ENCODE measurements around the gene CAT.

The CAT gene

DNA sequence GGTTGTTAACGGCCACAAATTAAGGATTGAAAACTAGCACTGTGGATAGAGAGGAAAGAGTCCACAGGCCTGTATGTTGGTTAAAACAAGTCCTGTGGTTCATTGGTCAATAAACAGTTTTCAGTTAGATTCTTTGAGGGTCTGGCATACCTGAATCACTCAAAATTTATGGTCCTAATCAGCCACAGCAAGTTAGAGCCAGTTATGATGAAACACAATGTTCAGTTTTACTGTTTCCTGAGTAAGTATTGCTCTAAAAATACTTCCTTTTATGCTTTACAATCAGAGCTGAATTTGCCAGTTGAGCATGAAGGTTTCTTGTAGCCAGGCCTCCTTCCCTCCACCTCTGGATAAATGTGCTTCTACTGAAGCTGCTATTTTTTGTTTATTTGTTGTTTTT lies 12.9 kb upstream of the CAT start:
- DNase-seq: no peak

DNA sequence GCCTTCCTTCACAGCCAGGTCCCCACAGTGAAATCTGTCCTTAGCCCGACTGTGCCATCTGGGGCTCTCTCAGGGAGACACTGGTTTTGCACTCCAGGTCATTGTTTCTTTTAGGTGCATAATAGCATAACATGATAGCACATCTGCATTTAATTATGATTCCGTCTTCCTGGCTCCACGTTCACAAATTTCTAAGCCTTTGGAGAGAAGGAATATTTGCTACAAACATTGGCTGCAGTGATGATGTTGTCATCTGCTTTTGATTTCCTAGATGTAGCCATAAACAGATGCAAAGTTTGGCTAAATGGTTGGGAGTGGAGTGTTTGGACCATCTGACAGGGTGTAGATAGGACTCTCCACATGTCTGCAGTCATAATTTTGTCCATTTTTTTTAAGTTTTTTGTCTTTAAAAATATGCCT lies 12.0 kb upstream of the CAT start:
- DNase-seq: no peak

DNA sequence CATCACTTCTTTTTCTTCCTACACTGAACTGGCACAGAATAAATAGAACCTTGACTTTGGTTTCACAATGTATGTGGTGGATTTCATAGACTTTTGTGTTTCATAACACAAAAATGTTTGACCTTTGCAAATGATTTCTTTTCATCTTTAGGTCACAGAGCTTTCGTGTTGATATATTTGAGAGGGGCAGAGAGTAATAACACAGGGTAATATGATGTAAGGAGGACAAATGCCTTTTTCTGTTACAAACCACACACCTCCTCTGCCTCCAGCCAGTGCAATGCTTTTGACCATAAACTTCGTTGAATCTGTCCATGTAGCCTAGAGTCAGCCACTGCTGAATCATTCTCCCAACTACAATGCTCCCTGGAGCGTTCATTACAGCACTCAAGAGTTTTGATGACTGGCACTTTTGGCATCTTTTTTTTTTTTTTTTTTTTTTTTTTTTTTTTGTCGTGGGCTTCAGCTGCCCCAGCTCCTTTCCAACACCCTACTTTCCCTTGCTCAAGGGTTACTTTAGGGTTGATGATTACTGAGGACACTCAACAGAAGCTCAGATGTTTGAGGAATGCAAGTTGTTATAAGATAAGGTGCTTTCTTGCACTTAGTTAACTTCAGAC lies 11.4 kb upstream of the CAT start:
- DNase-seq: no peak

DNA sequence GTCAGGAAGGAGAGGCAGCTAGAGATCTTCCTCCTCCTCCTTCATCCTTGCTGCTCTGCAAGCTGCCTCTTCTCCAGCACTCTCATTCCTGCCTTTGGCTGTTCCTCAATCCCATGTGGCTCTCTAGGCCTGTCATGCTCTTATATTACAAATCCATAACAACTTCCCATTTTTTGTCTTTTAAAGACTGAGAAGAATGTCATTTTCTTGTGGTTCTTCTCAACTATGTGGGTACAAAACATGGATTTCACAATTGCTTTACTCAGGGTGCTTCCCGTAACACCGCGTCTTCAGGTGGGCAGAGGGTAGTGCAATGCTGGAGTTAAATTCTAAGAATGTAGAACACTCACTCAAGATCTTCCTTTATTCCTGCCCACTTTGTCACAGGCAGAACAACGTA lies 6.8 kb upstream of the CAT start:
- DNase-seq: no peak

DNA sequence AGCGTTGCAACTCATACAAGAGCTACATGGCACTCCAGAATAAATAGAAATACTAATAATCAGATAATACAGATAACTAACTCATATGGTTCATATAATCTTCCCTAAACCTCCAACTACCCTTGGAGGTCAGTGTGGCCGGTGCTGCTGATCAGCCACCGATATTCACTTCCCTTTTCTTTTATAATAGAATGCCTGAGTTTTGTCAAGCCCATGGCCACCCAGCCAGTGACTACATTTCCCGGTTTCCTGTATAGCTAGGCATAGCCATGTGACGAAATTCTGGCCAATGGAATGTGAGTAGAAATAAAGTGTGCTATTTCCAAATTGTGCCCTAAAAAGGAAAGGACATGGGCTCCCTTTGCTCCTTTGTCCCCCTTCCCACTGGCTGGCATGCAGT lies 5.9 kb upstream of the CAT start:
- no peak for DNase-seq

DNA sequence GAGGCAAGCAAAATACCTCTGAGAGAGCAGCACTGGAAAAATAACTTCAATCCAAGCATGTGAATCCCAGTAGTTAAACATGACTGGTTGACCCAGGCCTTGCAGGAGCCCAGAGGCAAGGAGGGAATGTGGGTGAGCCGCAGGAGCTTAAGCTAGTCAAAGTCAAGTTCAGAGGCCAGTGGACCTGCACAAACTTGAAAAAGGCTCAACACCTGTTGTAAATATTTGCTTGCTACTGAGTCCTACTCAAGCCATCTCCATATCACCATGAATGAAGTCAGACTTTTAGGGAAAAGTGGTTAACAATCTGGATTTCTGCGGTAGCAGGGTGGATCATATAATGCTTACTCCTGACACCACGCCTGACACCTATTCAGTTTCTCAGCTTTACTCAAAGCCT lies 4.8 kb upstream of the CAT start:
- no peak for DNase-seq

DNA sequence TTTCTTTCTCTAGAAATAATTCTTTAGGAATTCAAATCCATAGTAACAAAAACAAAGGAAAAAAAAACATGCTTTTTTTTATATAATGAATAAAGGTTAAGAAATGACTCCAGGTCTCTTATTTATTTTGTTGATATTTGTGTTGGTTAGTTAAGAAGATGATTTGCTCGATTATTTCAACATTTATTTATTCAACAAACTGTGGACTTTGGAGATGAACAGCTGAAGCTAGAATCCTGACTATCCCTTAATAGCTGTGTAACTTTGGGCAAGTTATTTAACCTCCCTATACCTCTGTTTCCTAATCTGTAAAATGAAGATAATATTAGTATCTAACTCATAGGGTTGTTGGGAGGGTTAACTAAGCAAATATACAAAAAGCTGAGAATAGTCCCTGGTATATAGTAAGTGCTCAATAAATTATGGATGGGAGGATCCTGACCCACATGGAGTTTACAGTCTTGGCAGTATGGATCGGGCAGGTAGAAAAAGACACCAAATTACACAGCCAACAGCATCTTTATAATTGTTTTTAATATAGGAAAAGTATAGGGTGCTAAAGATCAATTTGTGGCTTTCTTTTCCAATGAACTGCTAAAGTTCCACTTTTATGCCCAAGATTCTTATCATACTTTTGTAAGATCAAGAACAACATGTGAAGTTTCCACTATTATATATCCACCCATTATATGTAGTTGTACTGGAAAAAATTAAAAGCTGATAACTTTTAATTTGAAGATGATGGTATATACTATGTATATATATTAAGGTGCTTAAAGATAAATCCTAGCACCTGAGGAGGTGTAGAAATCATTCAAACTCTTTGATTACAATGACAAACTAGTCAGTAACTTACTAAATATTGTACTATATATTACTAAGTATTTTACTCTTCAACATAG lies 1.3 kb upstream of the CAT start:
- no peak for DNase-seq

DNA sequence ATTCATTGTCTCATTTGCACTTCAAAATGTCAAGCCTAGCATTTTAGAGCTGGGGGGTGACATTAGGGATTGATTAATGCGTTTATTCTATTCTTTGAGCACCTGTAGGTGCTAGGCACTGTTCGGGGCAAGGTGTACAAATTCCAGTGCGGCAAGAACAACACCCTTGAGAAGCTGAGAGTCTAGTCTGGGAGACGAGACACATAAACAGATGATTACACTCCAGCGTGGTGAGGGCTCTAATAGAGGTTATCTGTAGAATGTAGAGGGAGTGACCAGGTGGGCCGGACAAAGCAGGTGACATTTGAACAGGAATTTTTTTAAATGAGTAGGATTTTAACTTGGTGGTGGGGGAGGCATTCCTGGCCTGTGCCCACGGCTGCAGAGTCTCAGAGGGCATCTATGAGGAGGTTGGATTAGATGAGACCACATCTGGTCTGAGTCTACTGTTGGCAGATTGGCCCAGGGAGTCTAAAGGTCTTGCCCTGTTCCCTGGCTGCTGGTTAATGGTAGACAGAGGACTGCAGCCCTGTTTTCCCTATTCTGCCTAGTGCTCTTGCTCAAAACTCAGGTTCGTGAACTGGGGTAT lies 970 bp downstream of the CAT start:
- no peak for DNase-seq

DNA sequence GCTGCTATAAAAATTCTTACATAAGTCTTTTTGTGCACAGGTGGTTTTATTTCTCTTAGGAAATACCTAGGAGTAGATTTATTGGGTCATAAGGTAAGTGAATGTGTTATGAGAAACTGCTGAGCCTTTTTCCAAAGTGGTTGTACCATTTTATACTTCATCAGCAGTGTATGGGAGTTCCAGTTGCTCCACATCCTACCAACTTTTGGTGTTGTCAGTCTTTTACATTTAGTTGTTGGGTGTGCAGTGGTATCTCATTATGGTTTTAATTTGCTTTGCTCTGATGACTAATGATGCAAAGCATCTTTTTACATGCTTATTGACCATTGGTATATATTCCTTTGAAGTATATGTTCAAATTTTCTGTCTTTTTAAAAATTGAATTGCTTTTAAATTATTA lies 3.1 kb downstream of the CAT start:
- no peak for DNase-seq

DNA sequence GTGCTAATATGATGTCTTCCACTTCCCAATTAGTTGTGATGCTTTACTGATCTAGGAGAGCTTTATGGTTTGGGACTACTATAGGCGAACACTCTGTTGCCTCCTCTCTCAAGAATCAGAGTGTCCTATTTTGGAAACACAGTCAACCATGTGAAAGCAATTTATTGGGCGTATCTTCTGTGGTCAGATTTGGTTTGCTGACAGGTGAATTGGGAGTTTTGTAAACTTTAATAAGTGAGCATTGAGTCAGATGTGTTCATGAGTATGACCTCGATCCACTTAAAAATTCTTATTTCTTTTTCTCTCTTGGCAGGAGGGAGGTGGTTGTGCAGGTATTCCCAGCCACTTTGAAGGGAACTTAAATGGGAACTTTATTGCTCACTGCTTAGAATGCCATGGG lies 4.4 kb downstream of the CAT start:
- no peak for DNase-seq

DNA sequence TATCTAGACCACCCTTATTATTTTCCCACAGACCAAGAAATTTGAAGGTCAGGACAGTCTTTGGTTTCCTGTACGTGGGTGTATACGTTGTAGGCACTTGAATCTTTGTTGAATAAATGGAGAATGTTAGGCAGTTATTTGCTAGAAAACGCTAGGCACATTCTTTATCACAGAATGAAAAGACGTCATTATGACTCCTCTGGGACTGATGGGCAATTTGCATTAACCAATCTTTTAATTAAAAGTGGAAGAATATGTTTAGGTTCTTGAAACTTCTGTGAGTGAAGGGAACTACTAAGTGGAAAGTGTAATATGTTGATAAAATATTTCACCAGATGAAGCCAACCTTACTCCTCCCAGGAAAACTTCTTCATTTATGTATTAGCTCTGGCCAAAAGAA lies 5.7 kb downstream of the CAT start:
- no peak for DNase-seq

DNA sequence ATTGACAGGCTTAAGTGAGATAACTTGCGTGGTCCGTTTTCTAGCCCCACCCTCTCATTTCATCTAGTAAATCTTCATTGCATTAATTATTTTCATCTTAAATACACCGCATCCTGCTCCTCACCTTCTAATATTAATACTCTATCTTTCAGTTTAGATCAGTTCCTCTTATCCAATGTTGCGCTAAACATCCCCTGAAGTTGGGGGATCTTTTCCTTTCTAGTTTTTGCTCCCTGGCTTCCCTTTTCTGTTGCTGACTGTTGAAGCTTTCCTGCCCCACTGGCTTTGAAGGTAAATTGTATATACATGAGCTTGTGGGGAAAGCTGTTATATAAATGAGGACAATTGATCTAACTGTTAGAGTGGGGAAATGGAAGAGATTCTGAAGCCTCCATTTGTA lies 7.2 kb downstream of the CAT start:
- DNase-seq: no peak

DNA sequence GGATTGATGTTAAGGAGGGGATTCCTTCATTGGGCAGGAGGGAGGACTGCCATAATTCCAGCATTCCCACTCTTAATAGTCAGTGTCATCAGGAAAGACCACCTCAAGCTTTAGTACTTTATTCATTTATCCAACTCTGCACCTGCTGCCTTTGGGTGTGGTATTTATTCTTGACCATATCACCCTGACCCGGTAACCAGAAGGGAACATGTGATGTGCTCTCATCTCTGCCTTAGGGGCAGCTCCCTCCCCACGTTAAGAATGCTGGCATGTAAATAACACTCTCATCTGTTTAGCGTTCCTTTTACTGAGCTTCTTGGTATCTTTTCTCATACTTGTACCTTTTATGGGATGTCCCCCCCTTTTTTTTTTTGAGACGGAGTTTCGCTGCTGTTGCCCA lies 7.7 kb downstream of the CAT start:
- no peak for DNase-seq

DNA sequence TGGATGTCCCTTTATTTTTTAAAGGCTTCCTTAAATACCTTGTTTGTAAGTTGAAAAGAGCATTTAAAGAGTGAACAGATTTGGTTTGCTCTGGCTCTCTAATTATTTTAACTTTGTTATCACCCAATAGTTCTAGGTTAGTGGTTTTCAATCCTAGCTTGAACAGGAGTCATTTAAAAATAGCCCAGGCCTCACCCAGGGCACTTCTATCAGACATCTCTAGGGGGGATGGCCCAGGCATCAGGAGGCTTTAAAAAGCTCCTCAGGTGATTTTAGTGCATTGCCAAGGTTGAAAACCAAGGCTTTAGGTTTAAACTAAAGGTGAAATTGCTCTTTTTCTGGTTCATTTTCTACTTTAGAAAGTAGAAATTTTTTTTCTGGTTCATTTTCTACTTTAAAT lies 8.3 kb downstream of the CAT start:
- DNase-seq: no peak

DNA sequence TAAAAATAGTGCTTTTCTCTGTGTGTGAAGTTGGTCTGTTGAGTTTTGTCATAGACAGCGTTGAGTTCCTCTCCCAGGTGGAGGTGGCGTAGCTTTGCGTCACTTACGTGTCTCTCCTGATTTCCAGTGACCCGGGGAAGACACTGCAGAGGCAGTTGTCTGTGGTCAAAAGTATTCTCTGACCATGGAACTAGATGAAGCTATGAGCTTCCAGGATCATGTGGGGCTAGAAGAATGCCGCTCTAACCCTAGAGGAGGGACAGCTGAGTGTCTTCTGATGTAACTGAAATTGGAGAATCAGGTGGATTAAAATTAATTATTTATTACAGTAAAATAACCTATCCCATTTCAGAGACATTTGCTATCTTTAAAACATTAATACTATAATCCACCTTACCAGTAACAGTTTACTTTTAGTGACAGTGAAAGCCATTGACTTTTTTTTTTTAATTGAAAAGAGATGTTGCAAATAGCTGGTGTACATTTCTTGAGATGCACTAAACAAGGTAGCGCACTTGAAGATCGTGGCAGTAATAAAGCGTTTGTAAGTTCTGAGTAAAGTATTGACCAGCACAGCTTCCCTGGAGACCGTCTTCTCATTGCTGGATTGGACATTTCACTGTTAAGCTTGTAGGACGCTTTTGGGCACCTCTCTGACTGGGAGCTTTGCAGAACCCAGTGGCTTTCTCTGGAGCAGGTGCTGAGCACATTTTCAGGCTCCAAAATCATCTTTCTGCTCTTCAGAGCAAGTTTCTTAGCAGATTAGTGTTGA lies 9.7 kb downstream of the CAT start:
- DNase-seq: no peak

DNA sequence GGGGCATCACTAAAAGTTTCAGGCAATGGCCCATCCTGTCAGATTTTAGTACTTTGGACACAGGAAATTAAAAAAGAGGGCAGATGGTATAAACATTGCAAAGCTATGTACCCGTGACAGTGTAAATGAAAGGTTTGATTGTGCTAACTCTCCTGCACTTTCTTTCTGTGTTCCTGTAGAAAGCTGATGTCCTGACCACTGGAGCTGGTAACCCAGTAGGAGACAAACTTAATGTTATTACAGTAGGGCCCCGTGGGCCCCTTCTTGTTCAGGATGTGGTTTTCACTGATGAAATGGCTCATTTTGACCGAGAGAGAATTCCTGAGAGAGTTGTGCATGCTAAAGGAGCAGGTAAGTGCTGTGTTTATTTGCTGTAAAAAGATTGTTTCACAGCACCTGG lies 10.3 kb downstream of the CAT start:
- no peak for DNase-seq

DNA sequence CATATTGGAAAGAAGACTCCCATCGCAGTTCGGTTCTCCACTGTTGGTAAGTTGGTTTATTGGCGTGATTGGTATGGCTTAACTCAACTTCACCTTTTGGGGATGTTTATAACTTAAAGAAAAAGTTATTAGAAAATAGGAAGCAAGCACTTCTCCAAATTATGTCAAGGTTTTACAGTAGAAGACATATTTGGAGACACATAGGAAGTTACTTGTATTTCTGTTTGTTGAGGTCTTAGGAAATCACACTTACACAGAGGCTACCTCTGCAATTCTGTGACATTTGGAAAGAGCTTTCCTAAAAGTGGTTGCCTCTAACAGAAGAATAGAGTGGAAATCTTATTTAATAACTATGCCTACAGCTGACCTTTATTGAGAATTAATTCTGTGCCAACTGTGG lies 12.3 kb downstream of the CAT start:
- DNase-seq: no peak

DNA sequence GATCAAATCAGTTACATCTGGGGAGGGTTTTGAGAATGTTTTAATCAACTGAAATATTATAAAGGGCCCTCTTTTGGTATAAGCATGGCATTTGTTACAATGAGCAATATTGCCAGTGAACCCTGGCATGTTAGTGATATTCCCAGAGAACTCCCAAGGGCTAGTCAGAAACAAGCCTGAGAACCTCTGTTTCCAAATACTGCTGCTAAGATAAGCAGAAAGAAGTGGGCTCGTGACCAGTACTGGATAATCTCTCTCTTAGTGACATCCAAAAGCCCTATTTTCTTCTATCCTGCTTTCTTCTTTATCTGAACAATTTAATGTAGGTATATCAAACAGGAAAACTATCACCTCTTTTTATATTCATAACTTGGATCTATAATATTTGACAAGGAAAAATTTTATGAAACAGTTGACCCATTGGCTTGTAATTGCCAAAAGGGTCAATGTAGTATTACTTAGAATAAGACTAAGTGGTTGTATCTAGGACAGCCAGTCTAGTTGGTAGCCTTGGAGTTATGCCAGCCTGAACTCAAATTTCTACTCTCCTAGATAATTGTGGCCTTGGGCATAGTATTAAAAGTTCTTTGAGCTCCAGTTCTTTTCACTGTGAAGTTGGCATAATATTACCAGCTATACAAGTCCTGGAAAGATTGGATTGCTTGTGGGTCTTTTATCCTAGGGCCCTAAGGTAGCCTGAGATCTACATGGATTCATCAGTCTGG lies 15.7 kb downstream of the CAT start:
- no peak for DNase-seq

DNA sequence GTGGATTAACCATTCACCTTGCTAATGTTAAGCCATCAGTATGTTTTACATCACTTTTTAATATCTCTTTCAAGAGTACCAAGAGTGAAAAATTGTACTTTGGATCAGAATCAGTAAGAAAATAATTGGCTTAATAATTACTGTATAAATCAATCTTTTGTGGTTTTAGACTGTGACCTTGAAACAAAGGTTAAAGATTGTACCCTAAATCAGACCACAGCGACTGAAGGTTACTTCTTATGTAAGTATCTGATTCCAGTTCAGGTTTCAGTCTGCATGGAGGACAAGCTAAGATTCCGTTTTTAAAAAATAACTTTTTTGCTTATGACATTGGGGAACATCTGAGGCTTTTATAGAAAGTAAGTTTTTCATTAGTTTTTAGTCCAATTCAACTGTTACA lies 18.9 kb downstream of the CAT start:
- no peak for DNase-seq

DNA sequence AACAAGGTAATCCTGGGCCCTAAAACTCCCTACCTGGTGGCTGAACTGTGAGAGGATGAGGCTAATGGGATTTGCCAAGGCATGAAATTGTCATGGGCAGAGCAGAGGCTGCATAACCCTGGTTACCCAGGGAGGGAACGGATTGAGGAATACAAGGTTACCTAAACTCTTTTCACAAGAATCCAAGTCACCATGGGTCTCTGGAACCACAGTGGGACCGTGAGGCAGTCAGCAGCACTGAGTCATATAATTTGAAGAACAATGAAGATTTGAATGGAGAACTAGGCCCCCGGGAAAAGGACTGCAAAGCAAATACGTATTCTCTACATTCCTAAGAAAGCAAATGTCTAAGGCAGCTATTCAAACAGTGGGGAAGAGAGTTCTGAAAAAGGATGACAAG lies 19.8 kb downstream of the CAT start:
- no peak for DNase-seq

DNA sequence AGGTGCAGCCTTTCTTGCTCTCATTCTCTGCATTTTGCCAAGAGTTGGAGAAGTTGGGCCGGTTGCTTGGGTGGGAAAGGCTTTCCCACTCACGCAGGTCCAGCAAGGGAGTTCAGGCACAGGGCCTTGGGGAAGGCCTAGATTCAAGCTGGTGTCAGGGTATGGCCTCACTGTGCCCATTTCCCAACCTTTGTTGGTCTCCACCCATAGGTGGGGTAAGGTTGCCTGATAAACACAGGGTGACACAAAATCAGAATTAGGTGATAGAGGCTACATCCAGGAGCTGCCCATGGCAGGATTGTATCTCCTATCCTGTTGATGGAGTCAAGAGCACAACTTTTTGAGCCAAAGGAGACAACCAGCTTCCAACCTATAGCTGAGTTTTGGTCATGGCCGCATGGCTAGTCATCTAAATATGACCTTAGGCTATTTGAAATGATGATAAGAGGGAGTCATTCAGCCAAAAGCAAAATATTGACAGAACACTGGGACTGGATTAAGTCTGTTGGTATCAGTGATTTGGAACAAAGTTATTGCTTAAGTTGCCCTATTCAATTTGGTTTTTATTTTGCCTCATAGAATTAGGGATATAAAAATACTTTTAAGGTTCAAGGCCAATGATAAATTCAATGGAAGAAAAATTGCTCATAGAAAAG lies 20.9 kb downstream of the CAT start:
- no peak for DNase-seq

DNA sequence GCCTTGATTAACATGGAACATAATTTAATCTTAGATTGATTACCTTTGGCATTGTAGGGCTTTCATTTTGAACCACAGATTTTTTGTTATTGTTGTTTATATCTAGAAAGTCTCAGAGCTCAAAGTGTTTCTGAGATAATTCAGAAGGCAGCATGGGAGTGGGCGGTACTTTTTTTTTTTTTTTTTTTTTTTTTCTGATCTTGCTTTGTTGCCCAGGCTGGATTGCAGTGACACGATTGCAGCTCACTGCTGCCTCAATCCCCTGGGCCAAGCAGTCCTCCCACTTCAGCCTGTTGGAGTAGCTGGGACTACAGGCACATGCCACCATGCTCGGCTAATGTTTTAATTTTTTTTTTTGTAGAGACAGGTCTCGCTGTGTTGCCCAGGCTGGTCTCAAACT lies 21.5 kb downstream of the CAT start:
- no peak for DNase-seq
